HepG2 (cell line): ENCODE results near the gene CEP78.

Experiments
- ARID3A ChIP-seq: IDR thresholded peaks from 2 replicates; pipeline ENCODE4 v1.6.1; 2012; ENCODE audit warnings: low read depth, low read length, improper control_type of control experiment
- ATF3 ChIP-seq: sonication (generic); formaldehyde crosslinking; IDR thresholded peaks from 2 replicates; pipeline ENCODE4 v1.4.0; 2020; ENCODE audit warnings: missing genetic modification reagents
- ATF7 ChIP-seq, 2 experiments: fragments of 450-650 bp in 1 of 2; sonication (generic) in 1 of 2; formaldehyde crosslinking in 1 of 2; IDR thresholded peaks; 2 replicates each; pipeline versions ENCODE4 v1.4.0 to v1.6.1; 2016 to 2020; ENCODE audit warnings: antibody characterized with exemption in 1 of 2, mild to moderate bottlenecking in 1 of 2, missing genetic modification reagents in 1 of 2
- CTCF ChIP-seq: sonication (generic); formaldehyde crosslinking; IDR thresholded peaks from 2 replicates; pipeline ENCODE4 v1.5.0; 2020; ENCODE audit warnings: mild to moderate bottlenecking, missing genetic modification reagents, moderate library complexity
- HMGXB3 ChIP-seq: sonication (generic); formaldehyde crosslinking; IDR thresholded peaks from 2 replicates; pipeline ENCODE4 v1.4.0; 2020; ENCODE audit warnings: missing genetic modification reagents, borderline replicate concordance
- HMGXB4 ChIP-seq, 2 experiments: sonication (generic) in 1 of 2; formaldehyde crosslinking in 1 of 2; IDR thresholded peaks; 2 replicates each; pipeline versions ENCODE4 v1.4.0 to v1.6.1; 2018 to 2020; ENCODE audit warnings: missing genetic modification reagents in 2 of 2, borderline replicate concordance in 1 of 2, low read depth in 1 of 2, mild to moderate bottlenecking in 1 of 2, missing biosample characterization in 1 of 2
- KLF12 ChIP-seq: sonication (generic); formaldehyde crosslinking; IDR thresholded peaks from 2 replicates; pipeline ENCODE4 v1.4.0; 2020; ENCODE audit warnings: missing genetic modification reagents, borderline replicate concordance
- MAFF ChIP-seq: IDR thresholded peaks from 2 replicates; pipeline ENCODE4 v1.6.1; 2011; ENCODE audit warnings: low read depth, low read length, improper control_type of control experiment
- RAD21 ChIP-seq: fragments of 450-650 bp; formaldehyde crosslinking; IDR thresholded peaks from 2 replicates; pipeline ENCODE4 v1.5.0; 2020; ENCODE audit warnings: mild to moderate bottlenecking
- ZNF124 ChIP-seq: sonication (generic); formaldehyde crosslinking; IDR thresholded peaks from 2 replicates; pipeline ENCODE4 v1.4.0; 2020; ENCODE audit warnings: missing genetic modification reagents

GRCh38 chr9:78306222-78307076 is 70.6 kb downstream of the CEP78 start:
- TF ChIP-seq ZNF124 (CRISPR knock-in tag): no peak
- TF ChIP-seq RAD21: no peak
- TF ChIP-seq ARID3A: no peak
- no peak for TF ChIP-seq KLF12 (CRISPR knock-in tag)
- no peak for TF ChIP-seq HMGXB3 (CRISPR knock-in tag)
- no peak for TF ChIP-seq HMGXB4 (CRISPR knock-in tag; IDR thresholded peaks at IDR 0.05; ENCODE audit: borderline replicate concordance in 1 of 2, low read depth in 1 of 2)
- no peak for TF ChIP-seq MAFF
- no peak for TF ChIP-seq ATF7 (IDR thresholded peaks at IDR 0.05)
- TF ChIP-seq ATF7 (CRISPR knock-in tag; IDR thresholded peaks at IDR 0.05): no peak
- TF ChIP-seq CTCF (CRISPR knock-in tag): no peak
- TF ChIP-seq ATF3 (CRISPR knock-in tag): no peak
